GM19351 (cell line): ENCODE data around the gene THUMPD3.

Experiments used
- ATAC-seq: cut with Tn5 transposase; IDR thresholded peaks from one replicate; pipeline ENCODE4 v1.9.1; 2021; ENCODE audit warnings: mild to moderate bottlenecking, moderate library complexity; ENCODE audit not compliant: unreplicated experiment

THUMPD3 gene

GRCh38 chr3:9396632-9397331 is 33.9 kb downstream of the THUMPD3 start:
- peak; percentile 67 for ATAC-seq

- ATAC-seq: peak; percentile 43
Measured at GRCh38 chr3:9397332-9397905, 34.6 kb downstream of the THUMPD3 start, which contains the start of gene SETD5. Gene SETD5, plus strand, starts transcription at chr3:9397615. Its CDS starts 31,324 bp downstream, at chr3:9428939.

GRCh38 chr3:9397906-9398699 is 35.2 kb downstream of the THUMPD3 start:
- ATAC-seq: no peak

GRCh38 chr3:9398700-9399336 is 36.0 kb downstream of the THUMPD3 start:
- ATAC-seq: no peak

GRCh38 chr3:9399337-9399703 is 36.5 kb downstream of the THUMPD3 start:
- ATAC-seq: no peak

GRCh38 chr3:9399746-9400145 is 36.9 kb downstream of the THUMPD3 start:
- ATAC-seq: no peak

- no peak for ATAC-seq
Measured at GRCh38 chr3:9400616-9401015, 37.8 kb downstream of the THUMPD3 start.

GRCh38 chr3:9401986-9402385 is 39.1 kb downstream of the THUMPD3 start:
- no peak for ATAC-seq

- no peak for ATAC-seq
Measured at GRCh38 chr3:9402410-9403228, 39.8 kb downstream of the THUMPD3 start.

- no peak for ATAC-seq
Measured at GRCh38 chr3:9403463-9403862, 40.6 kb downstream of the THUMPD3 start.

GRCh38 chr3:9404680-9405079 is 41.8 kb downstream of the THUMPD3 start:
- no peak for ATAC-seq

- no peak for ATAC-seq
Measured at GRCh38 chr3:9405756-9406155, 42.9 kb downstream of the THUMPD3 start.

GRCh38 chr3:9406856-9407626 is 44.2 kb downstream of the THUMPD3 start:
- ATAC-seq: no peak

GRCh38 chr3:9408061-9408460 is 45.2 kb downstream of the THUMPD3 start:
- no peak for ATAC-seq

GRCh38 chr3:9408546-9408945 is 45.7 kb downstream of the THUMPD3 start:
- ATAC-seq: no peak

GRCh38 chr3:9409981-9410854 is 47.4 kb downstream of the THUMPD3 start:
- ATAC-seq: no peak

- ATAC-seq: no peak
Measured at GRCh38 chr3:9411302-9411701, 48.4 kb downstream of the THUMPD3 start.

- no peak for ATAC-seq
Measured at GRCh38 chr3:9412293-9412692, 49.4 kb downstream of the THUMPD3 start.

GRCh38 chr3:9414826-9415225 is 52.0 kb downstream of the THUMPD3 start:
- ATAC-seq: no peak
